Lung (tissue), 12 donors: Measurements from ENCODE around the gene LURAP1L. TPM values are rescaled to one million over a fixed set of nuclear protein-coding genes. Genes with fewer than 3 reads are reported as not detected.

Experiments used
- ATAC-seq: fragments of 200-7000 bp; cut with Tn5 transposase; one replicate; pipeline ENCODE4 v1.9.1; 2020; ENCODE audit warnings: moderate number of reproducible peaks; ENCODE audit not compliant: insufficient read depth, low FRiP score
- DNase-seq, 3 donors: peaks; one replicate each; pipeline ENCODE4 v3.0.0-alpha.2; 2013 to 2017
- H3K27ac ChIP-seq, 2 donors: one replicate each; pipeline ENCODE4 v1.5.1; 2013; ENCODE audit warnings: mild to moderate bottlenecking in 2 of 2, moderate library complexity in 2 of 2, control low read depth in 1 of 2, inconsistent platforms in 1 of 2, low read depth in 1 of 2, low read length in 1 of 2
- H3K27me3 ChIP-seq, 3 donors: one replicate each; pipeline ENCODE4 v1.5.1; 2013; ENCODE audit warnings: low read length in 2 of 3; ENCODE audit not compliant: control insufficient read depth in 3 of 3, insufficient read depth in 3 of 3
- H3K36me3 ChIP-seq, 4 donors: one replicate each; pipeline ENCODE4 v1.5.1; 2013; ENCODE audit warnings: low read length in 4 of 4, mild to moderate bottlenecking in 1 of 4, moderate library complexity in 1 of 4; ENCODE audit not compliant: control insufficient read depth in 4 of 4, insufficient read depth in 4 of 4
- H3K4me1 ChIP-seq, 5 donors: one replicate each; pipeline ENCODE4 v1.5.1; 2013; ENCODE audit warnings: low read length in 5 of 5, mild to moderate bottlenecking in 2 of 5, moderate library complexity in 1 of 5; ENCODE audit not compliant: control insufficient read depth in 5 of 5, insufficient read depth in 5 of 5
- H3K4me3 ChIP-seq: one replicate; pipeline ENCODE4 v1.5.1; 2013; ENCODE audit warnings: mild to moderate bottlenecking, control low read depth, moderate library complexity
- H3K9ac ChIP-seq, 2 donors: one replicate each; pipeline ENCODE4 v1.5.1; 2013; ENCODE audit warnings: low read length in 2 of 2, control low read depth in 1 of 2; ENCODE audit not compliant: insufficient read depth in 1 of 2
- H3K9me3 ChIP-seq, 4 donors: one replicate each; pipeline ENCODE4 v1.5.1; 2013; ENCODE audit warnings: low read length in 3 of 4, mild to moderate bottlenecking in 1 of 4, moderate library complexity in 1 of 4; ENCODE audit not compliant: control insufficient read depth in 4 of 4, insufficient read depth in 3 of 4
- CTCF ChIP-seq: IDR thresholded peaks from 2 replicates; pipeline ENCODE4 v1.5.1; 2012; ENCODE audit warnings: mild to moderate bottlenecking; ENCODE audit errors: control extremely low read depth, extremely low read depth
- WGBS, 2 donors: extraction: QIAGEN DNeasy Blood & Tissue Kit; methylation state at CpG; one replicate each; pipeline ENCODE4 v1.1.7; 2013; 5-methylcytosine and 5-hydroxymethylcytosine counted together
- polyA plus RNA-seq, 2 donors: library from polyadenylated mRNA; stranded (reverse); fragments of 200-250 nt; gene quantifications; one replicate each; pipeline ENCODE4 v1.2.1, GENCODE V29; 2013
- total RNA-seq, 2 donors: library from RNA; depleted of rRNA in 1 of 2; stranded (reverse); fragments of >200 nt in 1 of 2; gene quantifications; one replicate each; pipeline ENCODE4 v1.2.1, GENCODE V29; 2014 to 2021
- donor health status: control.
- donor health status: control.
- donor health status: Bipolar disorder and iron deficiency.
- donor health status: healthy.
- donor health status: DM: yes; HTN: yes; CAD: no.

The LURAP1L gene
- total and polyA plus RNA-seq, 4 donors, result 24.9 to 104 (median 30.1) TPM

GRCh38 chr9:12846035-12846434 lies 71.2 kb downstream of the LURAP1L start:
- H3K4me3 ChIP-seq, result no peak overlapping the region
- H3K36me3 ChIP-seq, result no peaks in the 10 kb centered on the region
- H3K27me3 ChIP-seq, result no peaks in the 10 kb centered on the region
- TF ChIP-seq CTCF, result no peak
- no peak overlapping the region for H3K27ac ChIP-seq
- DNase-seq, result no peak
- H3K9me3 ChIP-seq, result no peaks in the 10 kb centered on the region
- ATAC-seq, result no peak
- H3K4me1 ChIP-seq, result peaks cover 0 to 8% (median 0%) of the 10 kb centered on the region in 5 donors
- 89 to 92% methylated on average over 5 of the region's 5 CpGs for WGBS, 2 donors
- no peak overlapping the region for H3K9ac ChIP-seq

DNA sequence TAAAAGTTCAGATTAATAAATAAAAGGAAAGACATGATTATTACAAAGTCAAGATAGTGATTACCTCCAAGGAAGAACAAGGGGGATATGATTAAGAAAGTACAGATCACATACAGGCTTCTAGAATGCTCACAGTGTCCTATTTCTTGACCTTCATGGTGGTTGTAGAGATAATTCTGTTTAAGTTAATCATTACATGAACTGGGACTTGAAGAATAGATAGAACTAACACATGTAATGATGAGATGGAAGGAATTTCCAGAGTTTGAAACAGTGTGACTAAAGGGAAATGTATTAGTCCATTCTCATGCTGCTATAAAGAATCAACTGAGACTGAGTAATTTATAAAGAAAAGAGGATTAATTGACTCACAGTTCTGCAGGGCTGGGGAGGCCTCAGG lies 72.7 kb downstream of the LURAP1L start:
- Histone ChIP-seq H3K36me3 (no peaks in the 10 kb centered on the region), H3K4me3 (no peak overlapping the region), H3K27ac (no peak overlapping the region), H3K4me1 (peaks cover 0 to 8% (median 0%) of the 10 kb centered on the region in 5 donors), H3K9ac (no peak overlapping the region), H3K9me3 (no peaks in the 10 kb centered on the region), H3K27me3 (no peaks in the 10 kb centered on the region)
- TF ChIP-seq CTCF, result no peak
- DNase-seq (no peak), ATAC-seq (no peak)

GRCh38 chr9:12849486-12850003 lies 74.7 kb downstream of the LURAP1L start:
- Histone ChIP-seq H3K36me3 (no peaks in the 10 kb centered on the region), H3K4me3 (no peak overlapping the region), H3K27ac (no peak overlapping the region), H3K9ac (no peak overlapping the region), H3K9me3 (no peaks in the 10 kb centered on the region), H3K27me3 (no peaks in the 10 kb centered on the region), H3K4me1 (peaks cover 0 to 8% (median 0%) of the 10 kb centered on the region in 5 donors)
- no peak for TF ChIP-seq CTCF
- DNase-seq (peak in 1 of 3 donors; percentile 27), ATAC-seq (no peak)
- 68 to 90% methylated on average over 1 of the region's 1 CpG for WGBS, 2 donors
